HG03280 (cell line): ENCODE measurements around the gene CRIP1.

Experiments
- ATAC-seq: cut with Tn5 transposase; IDR thresholded peaks from one replicate; pipeline ENCODE4 v1.9.1; 2021; ENCODE audit warnings: mild to moderate bottlenecking, moderate library complexity; ENCODE audit not compliant: unreplicated experiment

CRIP1 gene

GRCh38 chr14:105480199-105480746 is 6.4 kb upstream of the CRIP1 start:
- ATAC-seq, result no peak

DNA sequence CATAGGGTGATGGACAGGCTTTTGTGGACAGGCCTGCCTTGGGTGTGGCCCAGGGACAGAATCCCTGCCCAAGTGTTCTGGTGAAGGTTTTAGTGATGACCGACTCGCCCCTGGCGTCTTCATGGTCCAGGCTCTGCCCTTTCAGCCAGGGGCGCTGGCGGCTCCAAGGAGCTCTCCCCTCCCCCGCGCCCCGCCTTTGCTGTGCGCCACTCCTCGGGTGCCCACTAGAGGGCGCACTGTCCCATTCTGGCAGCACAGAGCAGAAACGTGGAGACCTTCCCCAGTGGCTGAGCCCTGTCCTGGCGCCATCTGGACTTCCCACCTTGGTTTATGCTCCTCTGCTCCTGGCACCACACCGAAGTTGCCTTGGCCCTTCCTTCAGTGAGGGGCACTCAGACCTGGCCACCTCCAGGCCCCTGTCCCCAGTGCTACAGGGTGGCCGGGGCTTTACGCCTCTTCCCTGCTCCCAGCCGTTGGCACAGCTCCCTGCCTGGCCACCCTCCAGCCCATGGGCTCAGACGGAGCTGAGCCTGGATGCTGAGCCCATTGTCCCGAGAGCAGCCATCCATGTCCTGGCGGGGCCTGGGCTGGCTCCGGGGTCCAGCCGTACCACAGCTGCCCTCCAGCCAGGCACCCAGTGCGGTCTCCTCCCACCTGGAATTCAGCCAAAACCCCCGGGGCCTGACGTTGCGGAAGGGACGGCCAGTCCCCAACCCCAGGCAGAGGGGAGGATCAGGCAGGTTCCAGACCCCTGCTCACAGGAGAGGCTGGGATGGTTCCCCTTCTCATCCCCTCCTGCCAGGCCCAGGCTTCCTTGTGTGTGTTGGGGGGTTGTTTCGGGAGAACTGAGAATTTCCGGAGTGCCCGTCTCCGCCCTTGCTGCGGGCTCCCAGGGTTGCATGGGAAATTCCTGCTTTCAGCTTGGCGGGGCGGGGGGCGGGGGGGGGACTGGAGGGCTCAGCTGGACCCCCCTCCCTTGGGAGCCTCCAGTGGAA is 5.6 kb upstream of the CRIP1 start:
- ATAC-seq, result peak; percentile 56

GRCh38 chr14:105481886-105482457 is 4.7 kb upstream of the CRIP1 start:
- peak; percentile 48 for ATAC-seq

- no peak for ATAC-seq
Observed at GRCh38 chr14:105482486-105483110, 4.1 kb upstream of the CRIP1 start.

GRCh38 chr14:105483300-105484068 is 3.2 kb upstream of the CRIP1 start:
- ATAC-seq, result no peak

- ATAC-seq, result no peak
Observed at GRCh38 chr14:105484069-105484996, 2.4 kb upstream of the CRIP1 start.

GRCh38 chr14:105484997-105485393 is 1.7 kb upstream of the CRIP1 start:
- no peak for ATAC-seq

DNA sequence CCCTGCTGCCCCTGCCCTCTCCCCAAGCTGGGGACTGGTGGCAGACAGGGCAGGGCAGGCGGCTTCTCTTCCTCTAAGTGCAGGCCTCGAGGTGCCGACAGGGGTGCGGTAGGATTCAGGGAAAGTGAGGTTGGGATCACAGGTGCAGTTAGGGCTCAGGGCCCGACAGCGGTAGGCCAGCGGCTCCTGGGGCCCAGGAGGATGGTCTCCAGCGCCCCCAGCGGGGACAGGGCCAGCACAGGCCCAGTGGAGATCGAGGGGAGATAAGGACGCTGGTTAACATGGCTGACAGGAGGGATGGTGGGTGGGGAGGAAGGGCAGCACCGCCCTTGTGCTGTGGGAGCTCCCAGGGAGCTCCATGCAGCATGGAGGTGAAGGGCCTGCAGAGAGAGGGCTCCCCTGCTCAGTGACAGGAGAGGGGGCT is 935 bp upstream of the CRIP1 start:
- ATAC-seq, result no peak

GRCh38 chr14:105486974-105487448 is 325 bp downstream of the CRIP1 start:
- ATAC-seq, result no peak

DNA sequence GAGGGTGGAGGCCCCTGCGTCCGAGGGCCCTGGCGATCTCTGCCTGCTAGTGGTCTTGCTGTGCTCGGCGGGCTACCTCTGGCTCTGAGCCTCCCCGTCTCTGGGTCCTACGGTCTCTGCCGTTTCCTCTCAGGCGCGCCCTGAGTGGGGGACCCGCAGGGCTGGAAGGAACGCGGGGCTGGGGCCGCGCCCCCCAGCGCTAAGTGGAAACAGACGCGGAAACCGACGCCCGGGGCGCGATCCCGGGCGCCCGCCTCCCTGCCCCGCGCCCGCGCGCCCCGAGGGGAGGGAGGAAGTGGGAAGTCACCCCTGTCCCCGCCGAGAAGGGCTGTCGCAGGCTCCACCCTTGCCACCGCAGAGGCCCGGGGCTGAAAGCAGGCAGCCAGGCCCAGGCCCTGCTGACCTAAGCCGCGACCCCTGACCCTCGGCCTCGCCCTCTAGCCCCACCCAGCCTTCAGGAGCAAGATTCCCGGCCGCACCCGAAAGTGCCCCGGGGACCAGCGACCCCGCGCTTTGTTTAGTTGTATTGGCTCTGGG is 831 bp downstream of the CRIP1 start:
- ATAC-seq, result no peak

GRCh38 chr14:105487986-105488777 is 1.5 kb downstream of the CRIP1 start:
- ATAC-seq, result no peak

DNA sequence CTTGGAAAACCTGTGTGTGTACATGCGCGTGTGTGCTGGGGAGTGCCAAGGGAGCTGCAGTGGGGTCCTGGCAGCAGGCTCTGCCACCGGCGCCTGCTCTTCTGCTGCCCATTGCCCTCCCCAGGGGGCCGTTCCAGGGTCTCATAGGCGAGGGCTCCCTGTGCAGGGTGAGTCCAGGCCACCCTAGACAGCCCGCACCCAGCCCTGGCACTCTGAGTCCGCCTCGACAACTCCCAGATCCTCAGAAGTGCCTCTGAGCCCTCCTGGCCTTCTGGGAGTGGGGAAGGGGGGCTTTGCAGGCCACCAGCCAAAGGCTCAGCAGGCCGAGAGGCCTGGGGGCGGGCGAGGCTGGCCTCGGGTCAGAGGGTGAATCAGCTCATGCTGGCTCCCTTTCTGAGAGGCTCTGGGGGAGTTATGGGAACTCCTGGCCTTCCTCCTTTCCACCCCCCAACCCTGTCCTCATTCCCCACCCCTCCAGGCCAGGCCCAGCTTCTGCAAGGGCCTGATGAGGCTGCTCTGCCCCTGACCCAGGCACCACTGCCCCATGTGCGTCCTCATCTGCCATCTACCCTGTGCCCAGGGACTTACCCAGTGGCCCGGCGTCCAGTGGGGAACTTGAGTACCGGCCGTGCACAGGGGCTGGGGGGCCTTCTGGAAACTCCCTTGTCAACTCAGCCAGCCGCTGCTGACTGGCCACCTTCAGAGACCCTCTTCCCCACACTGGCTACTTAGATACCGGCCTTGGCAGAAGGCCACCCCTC is 2.3 kb downstream of the CRIP1 start:
- ATAC-seq, result no peak

DNA sequence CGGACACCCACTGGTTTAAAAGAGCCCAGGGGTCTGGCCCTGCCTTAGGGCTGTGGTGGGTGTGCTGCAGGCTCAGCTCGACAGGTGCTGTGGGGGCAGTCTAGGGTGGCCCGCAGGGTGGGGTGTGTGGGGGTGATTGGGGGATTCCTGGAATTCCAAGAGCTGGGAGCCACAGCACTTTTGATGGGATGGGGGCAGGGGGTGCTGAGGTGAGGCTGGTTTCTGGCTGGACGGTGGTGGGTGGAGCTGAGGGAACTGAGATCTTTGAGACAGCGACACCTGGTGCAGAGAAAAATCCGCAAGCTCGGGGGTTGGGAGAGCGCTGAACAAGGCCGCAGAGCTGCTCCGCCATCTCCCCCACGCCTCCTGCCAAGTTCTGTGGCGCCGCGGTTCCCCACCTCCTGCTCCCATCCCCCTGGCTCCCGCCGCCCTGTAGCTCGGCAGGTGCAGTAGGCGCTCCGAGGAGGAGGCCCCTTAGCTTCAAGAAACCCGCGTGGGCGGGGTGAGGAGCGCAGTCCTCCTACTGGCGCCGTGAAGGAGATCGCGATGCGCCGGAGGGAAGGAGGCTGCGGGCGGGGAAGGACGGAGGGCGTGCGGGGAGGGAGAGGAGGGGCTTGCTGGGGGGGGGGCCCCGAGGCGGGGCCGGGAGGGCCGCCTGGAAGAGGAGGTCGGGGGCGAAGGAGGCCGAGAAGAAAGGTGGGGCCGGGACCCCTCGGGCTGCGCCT is 3.0 kb downstream of the CRIP1 start:
- ATAC-seq, result no peak

- peak; percentile 0 for ATAC-seq
Observed at GRCh38 chr14:105490267-105490571, 3.5 kb downstream of the CRIP1 start.

GRCh38 chr14:105490572-105491365 is 4.1 kb downstream of the CRIP1 start, which contains the start of gene TEDC1:
TSS of gene TEDC1 (plus strand) at chr14:105491246. CDS start at chr14:105491376, 130 bp downstream.
- peak; percentile 67 for ATAC-seq

DNA sequence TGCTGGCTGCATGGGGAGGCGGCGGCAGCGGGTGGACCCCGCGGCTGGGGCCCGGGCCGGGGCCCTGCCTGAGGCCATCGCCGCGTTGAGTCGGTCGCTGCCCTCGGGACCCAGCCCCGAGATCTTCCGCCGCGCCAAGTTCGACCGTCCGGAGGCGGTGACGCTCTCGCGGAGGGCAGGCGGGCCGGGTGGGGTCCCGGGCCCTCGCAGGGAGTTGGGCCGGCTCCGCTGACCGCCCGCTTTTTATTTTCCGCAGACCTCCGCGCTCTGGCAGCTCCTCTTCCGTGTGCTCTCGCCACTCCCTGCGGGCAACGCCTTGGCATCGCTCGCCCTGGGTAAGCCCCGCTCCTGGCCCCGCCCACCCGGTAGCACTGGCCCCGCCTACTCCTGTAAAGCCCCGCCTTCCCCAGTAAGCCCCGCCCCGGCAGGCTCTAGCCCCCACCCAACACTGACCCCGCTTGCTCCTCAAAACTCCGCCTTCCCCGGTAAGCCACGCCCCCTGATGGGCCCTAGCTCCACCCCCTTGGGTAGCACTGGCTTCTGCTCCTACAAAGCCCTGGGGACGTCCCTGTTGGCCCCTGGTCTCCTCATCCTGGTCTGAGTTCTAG is 4.8 kb downstream of the CRIP1 start:
- peak; percentile 10 for ATAC-seq
